Naive thymus-derived CD8-positive, alpha-beta T cell (primary cell): ENCODE measurements around the gene RPL5. TPM values are rescaled to one million over a fixed set of nuclear protein-coding genes. Genes with fewer than 3 reads are reported as not detected.
A peak's percentile ranks its signal among the peaks of the same experiment; 100 is the strongest.

Source experiments
- ATAC-seq, 2 donors: fragments of 150-1000 bp; cut with Tn5 transposase in 1 of 2; sonication (Bioruptor Pico), chemical (Tn5 transposase) in 1 of 2; 1 replicate in 1 of 2; 2 replicates in 1 of 2; pipeline ENCODE4 v1.10.0; 2021; ENCODE audit warnings: mild to moderate bottlenecking in 2 of 2, moderate library complexity in 2 of 2
- POLR2A ChIA-PET: fragments of 350-600 bp; sonication (Branson Sonifier 250); formaldehyde crosslinking; loops from one replicate; lab custom pipeline; 2021; ENCODE audit warnings: antibody characterized with exemption; lab: Charles Lee
- DNase-seq, 10 donors: peaks; one replicate each; pipeline versions ENCODE4 v3.0.0 to v3.0.0-alpha.2; 2020 to 2022
- H3K27ac Mint-ChIP-seq, 10 donors: one replicate each; pipeline ENCODE4 v1.8.0; 2020 to 2022; ENCODE audit warnings: mild to moderate bottlenecking in 10 of 10, mixed read lengths in 10 of 10, moderate library complexity in 4 of 10, inconsistent platforms in 1 of 10
- H3K27me3 Mint-ChIP-seq, 5 donors: one replicate each; pipeline ENCODE4 v1.8.0; 2021 to 2022; ENCODE audit warnings: mixed read lengths in 5 of 5
- H3K36me3 Mint-ChIP-seq, 3 donors: one replicate each; pipeline ENCODE4 v1.8.0; 2020 to 2022; ENCODE audit warnings: mixed read lengths in 3 of 3, mild to moderate bottlenecking in 2 of 3, inconsistent platforms in 1 of 3
- H3K4me1 Mint-ChIP-seq, 4 donors: one replicate each; pipeline ENCODE4 v1.8.0; 2021 to 2022; ENCODE audit warnings: mixed read lengths in 4 of 4
- H3K4me3 Mint-ChIP-seq, 10 donors: one replicate each; pipeline ENCODE4 v1.8.0; 2020 to 2022; ENCODE audit warnings: mild to moderate bottlenecking in 10 of 10, mixed read lengths in 10 of 10, moderate library complexity in 6 of 10, inconsistent platforms in 1 of 10
- H3K9me3 Mint-ChIP-seq, 9 donors: one replicate each; pipeline ENCODE4 v1.8.0; 2020 to 2022; ENCODE audit warnings: mixed read lengths in 9 of 9, mild to moderate bottlenecking in 3 of 9, inconsistent platforms in 1 of 9, moderate library complexity in 1 of 9
- polyA plus RNA-seq, 3 donors: library from polyadenylated mRNA; unstranded; fragments of 300-500 nt; fragmentation: Illumina TruSeq; gene quantifications; one replicate each; pipeline ENCODE4 v1.2.3, GENCODE V29; 2021
- total RNA-seq, 8 experiments: library from RNA in 2 of 8; stranded (reverse) in 2 of 8; gene quantifications; one replicate each; pipeline ENCODE4 v1.2.3 and lab custom pipeline; 2021 to 2026

The RPL5 gene
- total and polyA plus RNA-seq, 5 experiments from 2014 or later: 1,607 to 3,560 (median 3,250) TPM

GRCh38 chr1:92859400-92860039 is 27.7 kb downstream of the RPL5 start:
- POLR2A ChIA-PET: interaction anchor here (1.3 to 5.3 kb wide), 4 partner anchors 102 to 220 kb away, joined by 3 to 56 read pairs (median 10); partner anchors contain the start of genes DIPK1A and MTF2
- H3K4me1 Mint-ChIP-seq: peaks cover 3 to 16% (median 12%) of the 10 kb centered on the region in 4 donors
- peak overlapping the region; percentile 49 to 77 (median 62) for H3K4me3 Mint-ChIP-seq
- peaks cover 0 to 2% (median 0%) of the 10 kb centered on the region in 9 donors for H3K9me3 Mint-ChIP-seq
- H3K36me3 Mint-ChIP-seq: peaks cover 2 to 8% (median 5%) of the 10 kb centered on the region in 3 donors
- ATAC-seq (no peak), DNase-seq (no peak)
- no peaks in the 10 kb centered on the region for H3K27me3 Mint-ChIP-seq
- H3K27ac Mint-ChIP-seq: peak overlapping the region; percentile 3 to 93 (median 66)

GRCh38 chr1:92862605-92863004 is 30.8 kb downstream of the RPL5 start:
- no peak for DNase-seq
- POLR2A ChIA-PET: interaction anchor here (1.5 kb wide), 1 partner anchor 99 kb away, joined by 4 read pairs; the partner anchor contains the start of gene DIPK1A
- peaks cover 0 to 4% (median 0%) of the 10 kb centered on the region in 3 donors for H3K36me3 Mint-ChIP-seq
- H3K9me3 Mint-ChIP-seq: no peaks in the 10 kb centered on the region
- peaks cover 3 to 14% (median 10%) of the 10 kb centered on the region in 4 donors for H3K4me1 Mint-ChIP-seq
- no peaks in the 10 kb centered on the region for H3K27me3 Mint-ChIP-seq
- ATAC-seq: no peak
- H3K4me3 Mint-ChIP-seq: no peak overlapping the region
- H3K27ac Mint-ChIP-seq: peak overlapping the region in 8 of 10 donors; percentile 3 to 61 (median 23)

- DNase-seq (no peak), ATAC-seq (no peak)
- H3K27ac Mint-ChIP-seq: no peak overlapping the region
- POLR2A ChIA-PET: interaction anchor here (1.4 to 1.5 kb wide), 2 partner anchors 96 to 98 kb away, joined by 4 to 11 read pairs; partner anchors contain the start of gene DIPK1A
- H3K4me1 Mint-ChIP-seq: peaks cover 2 to 9% (median 4%) of the 10 kb centered on the region in 4 donors
- H3K9me3 Mint-ChIP-seq: no peaks in the 10 kb centered on the region
- peaks cover 0 to 7% (median 0%) of the 10 kb centered on the region in 3 donors for H3K36me3 Mint-ChIP-seq
- H3K4me3 Mint-ChIP-seq: no peak overlapping the region
- H3K27me3 Mint-ChIP-seq: no peaks in the 10 kb centered on the region
Measured at GRCh38 chr1:92864131-92864530, 32.3 kb downstream of the RPL5 start.

- H3K27ac Mint-ChIP-seq: peak overlapping the region in 4 of 10 donors; percentile 21 to 74 (median 54)
- no peak overlapping the region for H3K4me3 Mint-ChIP-seq
- peaks cover 0 to 5% (median 0%) of the 10 kb centered on the region in 9 donors for H3K9me3 Mint-ChIP-seq
- POLR2A ChIA-PET: interaction anchor here (1.0 to 1.1 kb wide), 2 partner anchors 90 to 91 kb away, joined by 3 read pairs; no protein-coding TSS in a partner anchor
- H3K4me1 Mint-ChIP-seq: peaks cover 8 to 22% (median 16%) of the 10 kb centered on the region in 4 donors
- H3K36me3 Mint-ChIP-seq: peaks cover 5 to 33% (median 31%) of the 10 kb centered on the region in 3 donors
- no peak for ATAC-seq
- H3K27me3 Mint-ChIP-seq: no peaks in the 10 kb centered on the region
- no peak for DNase-seq
Measured at GRCh38 chr1:92870591-92870990, 38.8 kb downstream of the RPL5 start.

GRCh38 chr1:92872719-92873118 is 40.9 kb downstream of the RPL5 start:
- Mint-ChIP-seq H3K36me3 (peaks cover 5 to 36% (median 31%) of the 10 kb centered on the region in 3 donors), H3K27ac (peak overlapping the region in 2 of 10 donors; percentile 27 to 37), H3K4me1 (peaks cover 11 to 32% (median 28%) of the 10 kb centered on the region in 4 donors), H3K9me3 (peaks cover 0 to 5% (median 0%) of the 10 kb centered on the region in 9 donors), H3K27me3 (no peaks in the 10 kb centered on the region), H3K4me3 (no peak overlapping the region)
- POLR2A ChIA-PET: no interaction called here
- DNase-seq: no peak
- ATAC-seq: no peak

- ATAC-seq: no peak
- no peak overlapping the region for H3K4me3 Mint-ChIP-seq
- no peak for DNase-seq
- POLR2A ChIA-PET: no interaction called here
- no peak overlapping the region for H3K27ac Mint-ChIP-seq
- H3K36me3 Mint-ChIP-seq: peaks cover 5 to 34% (median 31%) of the 10 kb centered on the region in 3 donors
- H3K27me3 Mint-ChIP-seq: no peaks in the 10 kb centered on the region
- H3K4me1 Mint-ChIP-seq: peaks cover 13 to 35% (median 30%) of the 10 kb centered on the region in 4 donors
- H3K9me3 Mint-ChIP-seq: peaks cover 0 to 5% (median 0%) of the 10 kb centered on the region in 9 donors
Measured at GRCh38 chr1:92874987-92875386, 43.1 kb downstream of the RPL5 start.

GRCh38 chr1:92876351-92876750 is 44.5 kb downstream of the RPL5 start:
- no peak for ATAC-seq
- no peaks in the 10 kb centered on the region for H3K27me3 Mint-ChIP-seq
- no peak overlapping the region for H3K4me3 Mint-ChIP-seq
- H3K9me3 Mint-ChIP-seq: peaks cover 0 to 5% (median 0%) of the 10 kb centered on the region in 9 donors
- H3K4me1 Mint-ChIP-seq: peaks cover 7 to 29% (median 24%) of the 10 kb centered on the region in 4 donors
- no peak for DNase-seq
- peaks cover 5 to 34% (median 31%) of the 10 kb centered on the region in 3 donors for H3K36me3 Mint-ChIP-seq
- no peak overlapping the region for H3K27ac Mint-ChIP-seq
- POLR2A ChIA-PET: interaction anchor here (1.5 kb wide), 1 partner anchor 84 kb away, joined by 3 read pairs; no protein-coding TSS in a partner anchor

- peak overlapping the region; percentile 49 to 84 (median 71) for H3K27ac Mint-ChIP-seq
- peak overlapping the region in 9 of 10 donors; percentile 5 to 75 (median 42) for H3K4me3 Mint-ChIP-seq
- peaks cover 7 to 32% (median 25%) of the 10 kb centered on the region in 4 donors for H3K4me1 Mint-ChIP-seq
- peaks cover 0 to 4% (median 0%) of the 10 kb centered on the region in 9 donors for H3K9me3 Mint-ChIP-seq
- ATAC-seq (peak in 1 of 2 donors; percentile 25), DNase-seq (peak in 1 of 10 donors; percentile 10)
- H3K36me3 Mint-ChIP-seq: peaks cover 5 to 33% (median 27%) of the 10 kb centered on the region in 3 donors
- POLR2A ChIA-PET: interaction anchor here (1.5 to 1.8 kb wide), 2 partner anchors 83 to 85 kb away, joined by 3 to 4 read pairs; partner anchors contain the start of gene DIPK1A
- no peaks in the 10 kb centered on the region for H3K27me3 Mint-ChIP-seq
Measured at GRCh38 chr1:92877081-92877711, 45.4 kb downstream of the RPL5 start.

- H3K4me1 Mint-ChIP-seq: peaks cover 9 to 37% (median 30%) of the 10 kb centered on the region in 4 donors
- H3K9me3 Mint-ChIP-seq: no peaks in the 10 kb centered on the region
- H3K4me3 Mint-ChIP-seq: peak overlapping the region in 8 of 10 donors; percentile 5 to 75 (median 43)
- no peaks in the 10 kb centered on the region for H3K27me3 Mint-ChIP-seq
- H3K27ac Mint-ChIP-seq: peak overlapping the region in 9 of 10 donors; percentile 2 to 84 (median 73)
- DNase-seq: no peak
- POLR2A ChIA-PET: interaction anchor here (1.5 to 1.8 kb wide), 2 partner anchors 82 to 84 kb away, joined by 3 to 4 read pairs; partner anchors contain the start of gene DIPK1A
- no peak for ATAC-seq
- H3K36me3 Mint-ChIP-seq: peaks cover 5 to 28% (median 21%) of the 10 kb centered on the region in 3 donors
Measured at GRCh38 chr1:92877792-92878191, 46.0 kb downstream of the RPL5 start.

- POLR2A ChIA-PET: interaction anchor here (0.6 kb wide), 2 partner anchors 158 to 870 kb away, joined by 3 read pairs; no protein-coding TSS in a partner anchor
- ATAC-seq (no peak), DNase-seq (no peak)
- Mint-ChIP-seq H3K4me3 (no peak overlapping the region), H3K27me3 (no peaks in the 10 kb centered on the region), H3K4me1 (peaks cover 19 to 53% (median 43%) of the 10 kb centered on the region in 4 donors), H3K27ac (peak overlapping the region in 6 of 10 donors; percentile 22 to 78 (median 38)), H3K9me3 (no peaks in the 10 kb centered on the region), H3K36me3 (peaks cover 5 to 15% (median 11%) of the 10 kb centered on the region in 3 donors)
Measured at GRCh38 chr1:92879316-92879968, 47.6 kb downstream of the RPL5 start.

GRCh38 chr1:92881391-92881790 is 49.6 kb downstream of the RPL5 start:
- Mint-ChIP-seq H3K27me3 (no peaks in the 10 kb centered on the region), H3K36me3 (peaks cover 0 to 1% (median 0%) of the 10 kb centered on the region in 3 donors), H3K9me3 (no peaks in the 10 kb centered on the region), H3K27ac (peak overlapping the region in 2 of 10 donors; percentile 66 to 72), H3K4me3 (no peak overlapping the region), H3K4me1 (peaks cover 19 to 58% (median 41%) of the 10 kb centered on the region in 4 donors)
- POLR2A ChIA-PET: no interaction called here
- DNase-seq (no peak), ATAC-seq (no peak)
